HG03432 (cell line): ENCODE measurements around the gene PRF1.

ENCODE experiments used
- ATAC-seq: cut with Tn5 transposase; IDR thresholded peaks from one replicate; pipeline ENCODE4 v1.9.1; 2021; ENCODE audit warnings: mild to moderate bottlenecking, moderate library complexity; ENCODE audit not compliant: unreplicated experiment

The PRF1 gene

GRCh38 chr10:70562036-70562755 is 40.3 kb downstream of the PRF1 start:
- no peak for ATAC-seq

- ATAC-seq, result no peak
Measured at GRCh38 chr10:70561558-70561957, 41.0 kb downstream of the PRF1 start.

GRCh38 chr10:70561070-70561469 is 41.5 kb downstream of the PRF1 start:
- ATAC-seq, result no peak

GRCh38 chr10:70560511-70560941 is 42.0 kb downstream of the PRF1 start:
- ATAC-seq, result no peak

GRCh38 chr10:70559861-70560260 is 42.7 kb downstream of the PRF1 start:
- no peak for ATAC-seq

GRCh38 chr10:70558871-70559810 is 43.4 kb downstream of the PRF1 start:
- ATAC-seq, result peak; percentile 69

- ATAC-seq, result no peak
Measured at GRCh38 chr10:70558295-70558694, 44.2 kb downstream of the PRF1 start.

GRCh38 chr10:70557876-70558275 is 44.7 kb downstream of the PRF1 start:
- no peak for ATAC-seq

- ATAC-seq, result no peak
Measured at GRCh38 chr10:70557086-70557845, 45.3 kb downstream of the PRF1 start.

- ATAC-seq, result no peak
Measured at GRCh38 chr10:70555371-70555770, 47.2 kb downstream of the PRF1 start.

GRCh38 chr10:70552586-70552985 is 50.0 kb downstream of the PRF1 start:
- ATAC-seq, result no peak

GRCh38 chr10:70551971-70552422 is 50.5 kb downstream of the PRF1 start:
- no peak for ATAC-seq

GRCh38 chr10:70551466-70551865 is 51.1 kb downstream of the PRF1 start:
- ATAC-seq, result no peak

- no peak for ATAC-seq
Measured at GRCh38 chr10:70550459-70550858, 52.1 kb downstream of the PRF1 start.

- peak; percentile 36 for ATAC-seq
Measured at GRCh38 chr10:70549962-70550458, 52.5 kb downstream of the PRF1 start.

GRCh38 chr10:70549351-70549961 is 53.1 kb downstream of the PRF1 start:
- no peak for ATAC-seq
